NCI-H128 (cell line): ENCODE results near the gene DHRS11.
"Not testable (repeated sequence)": the region's sequence is repeated elsewhere in the genome, so short reads cannot be mapped to it uniquely, and the experiment has no call there.

Source experiments
- DNase-seq: peaks from one replicate; lab custom pipeline; 2025; ENCODE audit not compliant: unreplicated experiment; lab: John Stamatoyannopoulos, UW

DHRS11 gene

GRCh38 chr17:36593656-36594316 is 2.1 kb downstream of the DHRS11 start:
- DNase-seq: no peak

- no peak for DNase-seq
Observed at GRCh38 chr17:36594626-36595401, 3.1 kb downstream of the DHRS11 start.

- DNase-seq: no peak
Observed at GRCh38 chr17:36597226-36597625, 5.5 kb downstream of the DHRS11 start.

GRCh38 chr17:36597866-36598777 is 6.4 kb downstream of the DHRS11 start:
- no peak for DNase-seq

GRCh38 chr17:36598951-36599401 is 7.3 kb downstream of the DHRS11 start:
- no peak for DNase-seq

GRCh38 chr17:36599546-36600250 is 8.0 kb downstream of the DHRS11 start:
- no peak for DNase-seq

- no peak for DNase-seq
Observed at GRCh38 chr17:36600465-36600864, 8.8 kb downstream of the DHRS11 start.

- no peak for DNase-seq
Observed at GRCh38 chr17:36600936-36601302, 9.2 kb downstream of the DHRS11 start.

- peak; percentile 33 for DNase-seq
Observed at GRCh38 chr17:36601303-36602029, 9.8 kb downstream of the DHRS11 start, which contains the start of gene MRM1. Gene MRM1 (plus strand): TSS chr17:36601583. CDS start chr17:36601811, 228 bp downstream.

- DNase-seq: no peak
Observed at GRCh38 chr17:36602030-36602748, 10.5 kb downstream of the DHRS11 start.

- DNase-seq: peak; percentile 29
Observed at GRCh38 chr17:36602924-36603384, 11.3 kb downstream of the DHRS11 start.

- not testable (repeated sequence) for DNase-seq
Observed at GRCh38 chr17:36605028-36605427, 13.3 kb downstream of the DHRS11 start.

- no peak for DNase-seq
Observed at GRCh38 chr17:36608280-36608679, 16.6 kb downstream of the DHRS11 start.

GRCh38 chr17:36608794-36609497 is 17.3 kb downstream of the DHRS11 start:
- peak; percentile 47 for DNase-seq

- no peak for DNase-seq
Observed at GRCh38 chr17:36609498-36609862, 17.8 kb downstream of the DHRS11 start.

- no peak for DNase-seq
Observed at GRCh38 chr17:36610474-36610873, 18.8 kb downstream of the DHRS11 start.

GRCh38 chr17:36611345-36612072 is 19.8 kb downstream of the DHRS11 start:
- DNase-seq: no peak

GRCh38 chr17:36612323-36612722 is 20.6 kb downstream of the DHRS11 start:
- no peak for DNase-seq
